Mesothelial cell of epicardium (in vitro differentiated cells): ENCODE data around the gene CHST15. TPM values are rescaled to one million over a fixed set of nuclear protein-coding genes. Genes with fewer than 3 reads are reported as not detected.

Experiments used
- DNase-seq, 2 experiments: peaks; one replicate each; pipeline ENCODE4 v3.0.0; 2021; ENCODE audit warnings: low spot score in 2 of 2; ENCODE audit not compliant: unreplicated experiment in 2 of 2
- H3K27ac Mint-ChIP-seq: 2 replicates; pipeline ENCODE4 v1.8.0; 2021; ENCODE audit warnings: mixed read lengths
- H3K27me3 Mint-ChIP-seq: 2 replicates; pipeline ENCODE4 v1.8.0; 2021; ENCODE audit warnings: low read depth, mixed read lengths
- H3K36me3 Mint-ChIP-seq: 2 replicates; pipeline ENCODE4 v1.8.0; 2021; ENCODE audit warnings: mixed read lengths
- H3K4me1 Mint-ChIP-seq: 2 replicates; pipeline ENCODE4 v1.8.0; 2021; ENCODE audit warnings: mixed read lengths
- H3K4me3 Mint-ChIP-seq: 2 replicates; pipeline ENCODE4 v1.8.0; 2021; ENCODE audit warnings: mild to moderate bottlenecking, moderate library complexity, mixed read lengths
- H3K9me3 Mint-ChIP-seq: 2 replicates; pipeline ENCODE4 v1.8.0; 2021; ENCODE audit warnings: mixed read lengths
- total RNA-seq: library from RNA; stranded (reverse); gene quantifications from 3 replicates; pipeline ENCODE4 v1.2.1, GENCODE V29; 2021
- TF ChIP-seq, protein P1 (sequence below): fragments of 200-600 bp; sonication (generic); IDR thresholded peaks from one replicate; pipeline ENCODE4 v1.5.0; 2021; ENCODE audit warnings: antibody characterized with exemption; ENCODE audit not compliant: unreplicated experiment

Gene CHST15
- total RNA-seq, 1 donor from 2014 or later = 39.4 TPM

DNA sequence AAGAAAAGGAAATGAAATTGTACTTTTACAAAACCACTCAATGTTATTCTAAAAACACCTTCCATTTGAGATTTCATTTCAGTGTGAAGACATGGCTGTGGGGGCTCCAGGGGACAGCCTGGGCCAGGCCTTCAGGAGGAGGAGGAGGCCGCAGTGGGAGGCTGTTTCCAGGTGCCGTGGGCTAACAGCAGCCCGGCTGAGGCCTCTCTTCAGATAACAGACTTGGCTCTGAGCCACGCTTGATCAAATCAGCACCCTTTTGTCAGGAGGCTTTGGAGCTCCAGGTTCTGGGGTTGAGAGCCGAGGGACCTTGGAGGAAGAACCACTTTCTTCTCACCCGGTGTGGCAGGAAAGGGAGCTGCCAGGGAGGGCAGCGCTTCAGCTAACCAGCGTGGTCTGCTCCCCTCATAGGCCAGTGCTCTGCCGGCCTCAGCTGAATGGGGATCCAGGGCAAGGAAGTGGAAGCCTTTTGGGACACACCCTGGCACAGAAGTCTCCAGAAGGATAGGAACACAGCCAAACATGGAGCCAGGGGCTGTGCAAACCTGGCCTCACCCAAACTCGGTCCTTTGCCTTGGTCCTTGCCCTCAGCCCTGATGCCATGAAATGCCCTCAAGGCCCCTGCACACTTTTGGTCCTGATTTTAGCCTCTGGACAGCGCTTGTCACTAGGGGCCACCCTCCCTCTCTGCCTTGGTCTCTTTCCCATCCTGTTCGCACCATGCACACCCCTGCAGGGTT is 23.5 kb upstream of the CHST15 start:
- H3K9me3 Mint-ChIP-seq = no peaks in the 10 kb centered on the region
- H3K4me3 Mint-ChIP-seq = no peak overlapping the region
- peaks cover 9% of the 10 kb centered on the region for H3K4me1 Mint-ChIP-seq
- H3K36me3 Mint-ChIP-seq = no peaks in the 10 kb centered on the region
- no peak for DNase-seq
- TF ChIP-seq, protein P1, sequence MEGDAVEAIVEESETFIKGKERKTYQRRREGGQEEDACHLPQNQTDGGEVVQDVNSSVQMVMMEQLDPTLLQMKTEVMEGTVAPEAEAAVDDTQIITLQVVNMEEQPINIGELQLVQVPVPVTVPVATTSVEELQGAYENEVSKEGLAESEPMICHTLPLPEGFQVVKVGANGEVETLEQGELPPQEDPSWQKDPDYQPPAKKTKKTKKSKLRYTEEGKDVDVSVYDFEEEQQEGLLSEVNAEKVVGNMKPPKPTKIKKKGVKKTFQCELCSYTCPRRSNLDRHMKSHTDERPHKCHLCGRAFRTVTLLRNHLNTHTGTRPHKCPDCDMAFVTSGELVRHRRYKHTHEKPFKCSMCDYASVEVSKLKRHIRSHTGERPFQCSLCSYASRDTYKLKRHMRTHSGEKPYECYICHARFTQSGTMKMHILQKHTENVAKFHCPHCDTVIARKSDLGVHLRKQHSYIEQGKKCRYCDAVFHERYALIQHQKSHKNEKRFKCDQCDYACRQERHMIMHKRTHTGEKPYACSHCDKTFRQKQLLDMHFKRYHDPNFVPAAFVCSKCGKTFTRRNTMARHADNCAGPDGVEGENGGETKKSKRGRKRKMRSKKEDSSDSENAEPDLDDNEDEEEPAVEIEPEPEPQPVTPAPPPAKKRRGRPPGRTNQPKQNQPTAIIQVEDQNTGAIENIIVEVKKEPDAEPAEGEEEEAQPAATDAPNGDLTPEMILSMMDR = no peak
- peaks cover 2% of the 10 kb centered on the region for H3K27me3 Mint-ChIP-seq
- H3K27ac Mint-ChIP-seq = no peak overlapping the region

DNA sequence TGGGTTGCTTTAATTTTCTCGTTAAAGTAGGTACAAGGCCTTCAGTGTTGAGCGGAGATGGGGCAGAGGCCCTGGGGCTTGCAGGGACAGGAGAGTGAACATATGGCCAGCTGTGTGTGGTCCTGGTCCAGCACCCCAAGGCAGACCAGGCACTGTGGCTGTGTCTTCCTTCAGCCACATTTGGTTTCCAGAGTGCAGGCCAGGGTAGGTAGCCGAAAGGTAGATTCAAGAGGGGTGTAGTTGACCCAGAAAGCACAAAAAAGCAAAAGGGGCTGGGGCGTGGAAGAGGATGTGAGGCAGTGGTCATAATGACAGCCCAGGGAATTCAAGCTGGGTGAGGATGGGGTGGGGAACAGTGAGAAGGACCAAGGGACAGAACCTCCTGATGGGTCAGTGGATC is 21.3 kb upstream of the CHST15 start:
- Mint-ChIP-seq H3K27ac (no peak overlapping the region), H3K4me3 (no peak overlapping the region), H3K36me3 (no peaks in the 10 kb centered on the region), H3K27me3 (peaks cover 2% of the 10 kb centered on the region), H3K9me3 (no peaks in the 10 kb centered on the region), H3K4me1 (peaks cover 9% of the 10 kb centered on the region)
- TF ChIP-seq, protein P1 = no peak
- DNase-seq = no peak

DNA sequence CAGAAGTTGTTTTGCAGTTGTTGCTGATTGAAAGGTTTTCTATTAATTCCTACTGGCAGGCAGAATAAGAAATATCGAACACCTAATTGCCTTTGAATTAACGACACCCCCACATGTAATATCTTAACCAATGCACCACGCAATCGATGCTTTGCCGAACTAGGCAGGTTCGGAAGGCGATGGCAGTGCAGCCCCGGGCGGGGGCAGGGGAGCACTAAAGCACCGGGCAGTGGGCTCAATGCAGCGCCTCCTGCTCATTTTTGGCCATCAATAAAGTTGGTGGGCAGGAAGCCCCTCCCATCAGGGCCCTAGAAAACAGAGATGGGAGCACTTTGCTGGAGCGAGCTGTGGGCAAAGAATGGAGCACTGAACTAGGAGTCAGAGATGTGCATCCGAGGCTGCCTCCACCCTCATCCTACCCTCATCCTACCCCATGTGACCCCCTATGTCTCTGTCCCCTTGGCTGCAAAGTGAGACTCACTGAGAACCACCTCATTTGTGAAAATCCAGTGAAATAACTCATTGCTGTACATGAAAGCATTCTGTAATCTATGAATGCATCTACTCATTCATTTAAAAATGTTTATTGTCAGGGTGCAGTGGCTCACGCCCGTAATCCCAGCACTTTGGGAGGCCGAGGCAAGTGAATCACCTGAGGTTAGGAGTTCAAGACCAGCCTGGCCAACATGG is 19.6 kb upstream of the CHST15 start:
- H3K27me3 Mint-ChIP-seq = peaks cover 6% of the 10 kb centered on the region
- TF ChIP-seq, protein P1 = no peak
- DNase-seq = no peak
- H3K9me3 Mint-ChIP-seq = no peaks in the 10 kb centered on the region
- H3K4me1 Mint-ChIP-seq = peaks cover 9% of the 10 kb centered on the region
- H3K27ac Mint-ChIP-seq = no peak overlapping the region
- H3K4me3 Mint-ChIP-seq = no peak overlapping the region
- no peaks in the 10 kb centered on the region for H3K36me3 Mint-ChIP-seq

DNA sequence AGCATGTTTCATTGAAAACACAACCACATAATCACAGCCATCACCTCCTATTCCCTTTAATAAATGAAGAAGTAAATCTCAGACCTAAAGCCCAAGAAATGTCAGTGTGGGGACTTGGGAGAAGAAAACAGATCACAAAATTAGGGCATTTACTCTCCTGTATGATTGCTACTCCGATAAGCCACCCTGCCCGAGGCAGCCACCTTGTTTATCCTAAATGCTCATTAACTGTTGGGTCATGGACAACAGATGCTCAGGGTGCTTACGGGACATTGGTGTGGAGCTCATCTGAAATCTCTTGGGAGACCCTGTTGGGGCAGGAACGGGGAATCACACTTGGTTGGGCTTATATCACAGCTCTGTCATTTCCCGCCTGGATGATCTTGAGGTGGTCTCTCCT is 17.5 kb upstream of the CHST15 start:
- TF ChIP-seq, protein P1 = no peak
- no peak overlapping the region for H3K4me3 Mint-ChIP-seq
- peaks cover 16% of the 10 kb centered on the region for H3K4me1 Mint-ChIP-seq
- H3K9me3 Mint-ChIP-seq = no peaks in the 10 kb centered on the region
- DNase-seq = no peak
- H3K27ac Mint-ChIP-seq = no peak overlapping the region
- no peaks in the 10 kb centered on the region for H3K36me3 Mint-ChIP-seq
- peaks cover 6% of the 10 kb centered on the region for H3K27me3 Mint-ChIP-seq

GRCh38 chr10:124109261-124109660 is 15.9 kb upstream of the CHST15 start:
- Mint-ChIP-seq H3K27me3 (peaks cover 6% of the 10 kb centered on the region), H3K36me3 (no peaks in the 10 kb centered on the region)
- DNase-seq = no peak

More at GRCh38 chr10:124109261-124109660, 15.9 kb upstream of the CHST15 start:
- Mint-ChIP-seq H3K4me1 (peaks cover 28% of the 10 kb centered on the region), H3K9me3 (no peaks in the 10 kb centered on the region), H3K4me3 (no peak overlapping the region), H3K27ac (no peak overlapping the region)
- TF ChIP-seq, protein P1 = no peak
